Spleen (tissue), 11 donors: Measurements from ENCODE around the gene PRR29. TPM values are rescaled to one million over a fixed set of nuclear protein-coding genes. Genes with fewer than 3 reads are reported as not detected.

Source experiments
- DNase-seq: peaks from one replicate; pipeline ENCODE4 v3.0.0-alpha.2; 2020
- H3K27ac ChIP-seq, 8 donors: fragments of 200-600 bp; sonication (generic) in 7 of 8; 1 replicate in 4 of 8; 2 replicates in 4 of 8; pipeline versions ENCODE4 v1.5.0 to v1.8.0; 2016 to 2021; ENCODE audit warnings: inconsistent platforms in 4 of 8, mild to moderate bottlenecking in 4 of 8, moderate library complexity in 1 of 8
- H3K27me3 ChIP-seq, 7 donors: fragments of 200-600 bp; sonication (generic) in 6 of 7; replicated peaks in 1 of 7; 1 replicate in 4 of 7; 2 replicates in 3 of 7; pipeline versions ENCODE4 v1.5.0 to v1.8.0; 2016 to 2021; ENCODE audit warnings: inconsistent platforms in 3 of 7, mild to moderate bottlenecking in 1 of 7
- H3K36me3 ChIP-seq, 6 donors: fragments of 200-600 bp; sonication (generic) in 5 of 6; 1 replicate in 4 of 6; 2 replicates in 2 of 6; pipeline versions ENCODE4 v1.5.0 to v1.8.0; 2016 to 2021; ENCODE audit warnings: inconsistent platforms in 2 of 6
- H3K4me1 ChIP-seq, 6 donors: fragments of 200-600 bp; sonication (generic) in 5 of 6; 1 replicate in 3 of 6; 2 replicates in 3 of 6; pipeline versions ENCODE4 v1.5.0 to v1.8.0; 2016 to 2021; ENCODE audit warnings: inconsistent platforms in 3 of 6
- H3K4me3 ChIP-seq, 8 donors: fragments of 200-600 bp; sonication (generic) in 7 of 8; 1 replicate in 4 of 8; 2 replicates in 4 of 8; pipeline versions ENCODE4 v1.5.0 to v1.8.0; 2016 to 2021; ENCODE audit warnings: inconsistent platforms in 4 of 8, mild to moderate bottlenecking in 4 of 8, moderate library complexity in 2 of 8
- H3K9me3 ChIP-seq, 8 donors: fragments of 200-600 bp; sonication (generic) in 7 of 8; 1 replicate in 4 of 8; 2 replicates in 4 of 8; pipeline versions ENCODE4 v1.5.0 to v1.8.0; 2016 to 2021; ENCODE audit warnings: inconsistent platforms in 4 of 8
- CTCF ChIP-seq, 11 experiments: fragments of 200-600 bp in 7 of 11; fragments of 450-650 bp in 4 of 11; sonication (generic) in 4 of 11; IDR thresholded peaks in 8 of 11; conservative IDR thresholded peaks in 3 of 11; 1 replicate in 7 of 11; 2 replicates in 4 of 11; pipeline versions ENCODE4 v1.4.0 to v1.8.0; 2016 to 2021; ENCODE audit warnings: antibody characterized with exemption in 11 of 11, inconsistent platforms in 4 of 11, mild to moderate bottlenecking in 1 of 11
- POLR2A ChIP-seq, 3 donors: fragments of 450-650 bp; IDR thresholded peaks; one replicate each; pipeline ENCODE4 v1.5.1; 2017; ENCODE audit warnings: antibody characterized with exemption in 3 of 3, mild to moderate bottlenecking in 1 of 3
- POLR2AphosphoS5 ChIP-seq, 3 donors: sonication (generic); formaldehyde crosslinking; IDR thresholded peaks; one replicate each; pipeline ENCODE4 v1.5.1; 2017; ENCODE audit warnings: antibody characterized with exemption in 3 of 3
- WGBS, 5 donors: extraction: QIAGEN DNeasy Blood & Tissue Kit in 3 of 5; methylation state at CpG; one replicate each; pipeline versions ENCODE4 v1.1.5 to v1.1.7; 2013 to 2018; 5-methylcytosine and 5-hydroxymethylcytosine counted together
- intact Hi-C: fragments of 100-400 bp; cut with DNase I; formaldehyde crosslinking; loops from one replicate; pipeline ENCODE4 v1.15.0; 2023; ENCODE audit warnings: low total_unique reads
- polyA plus RNA-seq, 3 donors: library from polyadenylated mRNA; stranded (reverse); fragments of 200-250 nt; gene quantifications; one replicate each; pipeline ENCODE4 v1.2.1, GENCODE V29; 2013
- total RNA-seq, 7 donors: library from RNA; depleted of rRNA in 3 of 7; stranded (reverse); fragments of >200 nt in 3 of 7; fragmentation: NEBNext Ultra II Directional in 4 of 7; extraction: Animal tissue kit (Norgen Biotek cat#: 25700) in 4 of 7; gene quantifications; one replicate each; pipeline versions ENCODE4 v1.1.0 to v1.2.1, GENCODE V29; 2016 to 2021
- donor health status: healthy with polysubstance abuse.
- donor health status: DM: no; HTN: no; CAD: no; lungs with moderate emphysema.
- donor health status: DM: no; HTN: no; CAD: no.
- donor health status: Bipolar disorder and iron deficiency.
- donor health status: healthy.
- donor health status: DM: no; HTN: no; CAD: no.
- donor health status: DM: yes; HTN: yes; CAD: no.

PRR29 gene
- total and polyA plus RNA-seq, 10 donors = 0.65 to 9.1 (median 3.4) TPM

GRCh38 chr17:64003526-64004121, 5.5 kb downstream of the PRR29 start:
- peaks cover 19 to 100% (median 73%) of the 10 kb centered on the region in 6 donors for H3K4me1 ChIP-seq

GRCh38 chr17:64004218-64004770, 6.1 kb downstream of the PRR29 start:
- 81 to 87% (median 83%) methylated on average over 7 of the region's 7 CpGs for WGBS, 5 donors
- H3K4me1 ChIP-seq = peaks cover 26 to 100% (median 74%) of the 10 kb centered on the region in 6 donors
- DNase-seq = peak; percentile 34
- H3K9me3 ChIP-seq = no peaks in the 10 kb centered on the region
- peak overlapping the region in 7 of 8 donors; percentile 20 to 89 (median 83) for H3K27ac ChIP-seq
- H3K36me3 ChIP-seq = peaks cover 0 to 71% (median 36%) of the 10 kb centered on the region in 6 donors
- H3K4me3 ChIP-seq = peak overlapping the region in 5 of 8 donors; percentile 36 to 66 (median 48)
- intact Hi-C loops = no loop called here
- TF ChIP-seq POLR2A (IDR thresholded peaks at IDR 0.05) (no peak), POLR2AphosphoS5 (IDR thresholded peaks at IDR 0.05) (no peak), CTCF (IDR thresholded peaks at IDR 0.05 in 8 of 11, conservative IDR thresholded peaks at IDR 0.05 in 3 of 11) (no peak)
- H3K27me3 ChIP-seq = peaks cover 0 to 3% (median 0%) of the 10 kb centered on the region in 7 donors

More at GRCh38 chr17:64003526-64004121, 5.5 kb downstream of the PRR29 start:
- intact Hi-C loops = no loop called here
- H3K27me3 ChIP-seq = peaks cover 0 to 10% (median 0%) of the 10 kb centered on the region in 7 donors
- no peaks in the 10 kb centered on the region for H3K9me3 ChIP-seq
- H3K4me3 ChIP-seq = peak overlapping the region in 2 of 8 donors; percentile 48 to 66
- peaks cover 0 to 70% (median 36%) of the 10 kb centered on the region in 6 donors for H3K36me3 ChIP-seq
- H3K27ac ChIP-seq = peak overlapping the region in 7 of 8 donors; percentile 15 to 89 (median 83)
- DNase-seq = peak; percentile 66
- WGBS, 5 donors = 60 to 80% (median 78%) methylated on average over 9 to 13 of the region's 13 CpGs
- TF ChIP-seq POLR2AphosphoS5 (IDR thresholded peaks at IDR 0.05) = peak in 2 of 3 donors; percentile 4 to 42
- TF ChIP-seq CTCF (IDR thresholded peaks at IDR 0.05 in 8 of 11, conservative IDR thresholded peaks at IDR 0.05 in 3 of 11) = no peak
- TF ChIP-seq POLR2A (IDR thresholded peaks at IDR 0.05) = no peak

GRCh38 chr17:64004903-64005733, 7.0 kb downstream of the PRR29 start:
- H3K36me3 ChIP-seq = peaks cover 0 to 76% (median 36%) of the 10 kb centered on the region in 6 donors
- DNase-seq = peak; percentile 59
- 72 to 82% (median 76%) methylated on average over 14 to 19 of the region's 19 CpGs for WGBS, 5 donors
- H3K27me3 ChIP-seq = no peaks in the 10 kb centered on the region
- no peaks in the 10 kb centered on the region for H3K9me3 ChIP-seq
- intact Hi-C loops = no loop called here
- peak overlapping the region; percentile 20 to 66 (median 38) for H3K4me3 ChIP-seq
- peak overlapping the region; percentile 63 to 89 (median 80) for H3K27ac ChIP-seq
- TF ChIP-seq CTCF (IDR thresholded peaks at IDR 0.05 in 8 of 11, conservative IDR thresholded peaks at IDR 0.05 in 3 of 11) (no peak), POLR2AphosphoS5 (IDR thresholded peaks at IDR 0.05) (peak in 1 of 3 donors; percentile 28)
- peaks cover 31 to 100% (median 78%) of the 10 kb centered on the region in 6 donors for H3K4me1 ChIP-seq
